Measurements from ENCODE around the gene ZNF503.

Gene ZNF503

GRCh38 chr10:75353183-75353582 lies 48.4 kb downstream of the ZNF503 start:
- CTCF ChIA-PET = interaction anchor here (0.9 kb wide), 2 partner anchors 11 to 118 kb away, joined by 3 read pairs; partner anchors contain the start of gene COMTD1
- no peak overlapping the region for H3K27ac ChIP-seq
- no peak for DNase-seq (ENCODE audit: low spot score)
- TF ChIP-seq CTCF (conservative IDR thresholded peaks at IDR 0.05; ENCODE audit: low read depth) = no peak
- POLR2A ChIA-PET (ENCODE audit: low non-redundant PET) = no interaction called here

- no peak for TF ChIP-seq CTCF (conservative IDR thresholded peaks at IDR 0.05; ENCODE audit: low read depth)
- DNase-seq (ENCODE audit: low spot score) = no peak
- ChIA-PET CTCF (interaction anchor here (0.5 to 0.9 kb wide), 2 partner anchors 10 to 27 kb away, joined by 3 read pairs; no protein-coding TSS in a partner anchor), POLR2A (ENCODE audit: low non-redundant PET) (no interaction called here)
- no peak overlapping the region for H3K27ac ChIP-seq
Measured at GRCh38 chr10:75352650-75353049, 48.9 kb downstream of the ZNF503 start.

GRCh38 chr10:75351637-75352036 lies 49.9 kb downstream of the ZNF503 start:
- no peak for TF ChIP-seq CTCF (conservative IDR thresholded peaks at IDR 0.05; ENCODE audit: low read depth)
- H3K27ac ChIP-seq = no peak overlapping the region
- no peak for DNase-seq (ENCODE audit: low spot score)
- ChIA-PET POLR2A (ENCODE audit: low non-redundant PET) (no interaction called here), CTCF (no interaction called here)

- CTCF ChIA-PET = no interaction called here
- POLR2A ChIA-PET (ENCODE audit: low non-redundant PET) = no interaction called here
- peak overlapping the region; percentile 36; the same call in 1 of the 2 replicates for H3K27ac ChIP-seq
- TF ChIP-seq CTCF (conservative IDR thresholded peaks at IDR 0.05; ENCODE audit: low read depth) = no peak
- peak; percentile 82 for DNase-seq (ENCODE audit: low spot score)
Measured at GRCh38 chr10:75350791-75351190, 50.8 kb downstream of the ZNF503 start.
